Dermis microvascular lymphatic vessel endothelial cell (primary cell): ENCODE results near the gene ENOSF1. TPM values are rescaled to one million over a fixed set of nuclear protein-coding genes. Genes with fewer than 3 reads are reported as not detected.

ENCODE experiments used
- DNase-seq, 2 donors: peaks; one replicate each; pipeline versions ENCODE4 v3.0.0 to v3.0.0-alpha.2; 2010; ENCODE audit warnings: low read depth in 2 of 2
- total RNA-seq: library from RNA; depleted of rRNA; stranded (reverse); fragments of >200 nt; gene quantifications from 2 replicates; pipeline ENCODE4 v1.2.1, GENCODE V29; 2014

ENOSF1 gene
- total RNA-seq, 1 donor from 2014 or later: 19.3 TPM

DNA sequence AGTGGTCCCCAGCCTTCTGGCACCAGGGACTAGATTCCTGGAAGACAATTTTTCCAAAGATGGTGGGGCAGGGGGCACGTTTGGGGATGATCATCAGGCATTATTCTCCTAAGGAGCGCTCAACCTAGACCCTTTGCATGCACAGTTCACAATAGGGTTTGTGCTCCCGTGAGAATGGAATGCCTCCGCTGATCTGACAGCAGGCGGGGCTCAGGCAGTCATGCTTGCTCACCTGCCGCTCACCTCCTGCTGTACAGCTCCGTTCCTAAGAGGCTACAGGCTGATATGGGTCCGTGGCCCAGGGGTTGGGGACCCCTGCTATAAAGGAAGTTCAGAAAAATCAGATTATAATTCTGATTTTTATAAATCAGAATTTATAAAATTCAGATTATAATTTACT is 77.3 kb downstream of the ENOSF1 start:
- DNase-seq: no peak

- DNase-seq: no peak
Measured at GRCh38 chr18:634551-635045, 77.8 kb downstream of the ENOSF1 start.

DNA sequence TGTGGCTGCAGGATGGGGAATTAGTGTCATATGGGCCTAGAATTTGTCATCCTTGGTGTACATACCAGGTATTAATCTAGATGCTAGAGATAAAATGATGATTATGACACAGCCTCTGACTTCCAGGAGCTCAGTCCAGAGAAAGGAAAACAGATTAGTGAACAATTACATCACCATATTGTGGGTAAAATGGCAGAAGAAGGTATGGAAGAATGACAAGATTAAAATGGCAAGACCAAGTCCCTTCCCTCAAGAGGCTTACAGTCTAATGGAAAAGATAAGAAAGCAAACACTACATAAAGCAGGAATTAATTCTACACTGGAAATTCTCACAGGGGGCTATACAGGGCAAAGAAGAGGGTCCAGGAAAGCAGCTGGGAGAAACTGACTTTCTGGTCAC is 80.9 kb downstream of the ENOSF1 start:
- DNase-seq: no peak

DNA sequence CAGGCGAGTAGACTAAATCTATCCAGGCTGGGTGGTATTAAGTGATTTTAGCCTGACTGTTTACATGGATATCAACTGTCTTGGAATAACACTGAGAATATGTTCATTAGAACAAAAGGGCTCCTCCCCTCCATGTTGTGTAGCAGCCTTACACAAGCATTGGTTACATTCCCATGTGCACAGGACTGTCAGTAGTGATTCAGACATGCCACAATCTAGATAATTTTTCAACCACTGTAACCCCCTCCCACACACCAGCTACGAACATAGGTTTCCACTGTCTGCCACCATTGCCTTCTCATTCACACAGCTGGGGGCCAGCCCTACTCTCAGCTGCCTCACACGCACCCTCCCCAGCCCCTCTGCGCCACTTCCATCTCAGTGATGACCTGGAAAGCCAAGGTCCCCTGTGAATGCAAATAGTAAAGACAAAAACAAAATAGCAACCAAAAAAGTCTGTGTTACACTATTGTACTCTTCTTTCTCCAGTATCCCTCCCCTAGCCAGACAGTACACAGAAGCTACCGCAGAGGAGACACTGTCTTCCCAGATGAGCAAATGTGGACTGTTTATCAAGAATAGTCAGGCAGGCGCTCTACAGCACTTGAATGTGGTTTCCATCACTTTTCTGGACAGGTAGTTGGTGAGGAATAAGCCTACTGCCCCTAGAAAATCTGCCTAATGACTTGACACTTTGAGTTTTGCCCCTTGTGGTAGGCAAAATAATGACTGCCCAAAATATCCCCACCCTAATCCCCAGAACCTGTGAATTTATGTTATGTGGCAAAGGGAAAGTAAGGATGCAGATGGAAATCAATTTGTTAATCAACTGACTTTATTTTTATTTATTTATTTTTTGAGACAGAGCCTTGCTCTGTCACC is 82.9 kb downstream of the ENOSF1 start:
- DNase-seq: no peak

DNA sequence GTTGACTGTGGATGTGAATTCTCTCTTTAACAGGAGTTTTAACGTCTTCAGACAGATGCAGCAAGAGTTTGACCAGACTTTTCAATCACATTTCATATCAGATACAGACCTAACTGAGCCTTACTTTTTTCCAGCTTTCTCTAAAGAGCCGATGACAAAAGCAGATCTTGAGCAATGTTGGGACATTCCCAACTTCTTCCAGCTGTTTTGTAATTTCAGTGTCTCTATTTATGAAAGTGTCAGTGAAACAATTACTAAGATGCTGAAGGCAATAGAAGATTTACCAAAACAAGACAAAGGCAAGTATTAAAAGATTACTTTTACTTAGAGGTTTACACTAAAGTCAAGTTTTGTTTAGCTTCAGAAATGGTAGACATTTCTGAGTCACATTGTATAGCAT is 85.2 kb downstream of the ENOSF1 start:
- no peak for DNase-seq

- peak; percentile 72 to 79 for DNase-seq
Measured at GRCh38 chr18:623761-624620, 88.4 kb downstream of the ENOSF1 start.

GRCh38 chr18:622289-622688 is 90.1 kb downstream of the ENOSF1 start:
- DNase-seq: no peak

DNA sequence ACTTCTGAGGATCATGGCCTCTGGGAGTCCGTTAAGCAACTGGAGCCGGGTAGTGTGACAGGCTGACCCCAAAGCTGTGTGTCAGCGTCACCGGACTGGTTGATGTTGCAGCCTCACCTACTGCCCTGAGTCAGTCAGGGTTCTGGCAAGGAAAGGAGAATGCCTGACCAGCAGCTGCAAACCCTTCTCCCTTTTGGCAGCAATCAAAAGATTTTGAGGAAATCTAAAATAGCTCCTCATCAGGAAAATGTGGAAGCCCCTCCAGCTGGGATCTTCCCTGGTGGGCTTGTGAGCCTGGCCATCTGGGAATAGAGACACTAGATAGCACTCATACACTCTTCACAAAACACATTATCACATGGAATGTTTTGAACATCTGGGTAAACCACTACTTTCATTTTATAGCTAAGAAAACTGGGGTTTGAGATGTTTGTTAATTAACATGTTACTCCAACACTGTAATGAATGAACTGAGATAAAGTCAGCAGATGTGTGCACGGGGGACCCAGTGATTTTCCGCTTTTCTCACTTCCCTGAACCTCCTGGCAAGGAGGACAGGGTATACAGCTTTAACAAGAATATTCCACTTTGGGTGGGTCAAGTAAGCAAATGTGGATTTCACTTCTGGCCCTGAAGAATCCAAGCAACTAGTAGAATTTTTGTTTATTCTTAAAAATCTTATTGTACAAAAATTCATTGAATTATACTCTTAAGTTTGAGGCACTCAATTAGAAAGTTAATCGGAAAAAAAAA is 91.0 kb downstream of the ENOSF1 start:
- DNase-seq: no peak

Other genes with a start within 250 kb of the ENOSF1 start
- 33.4 and 110 TPM in 2 replicates for gene COLEC12, start 211.9 kb downstream of the ENOSF1 start, total RNA-seq
- gene CETN1, start 132.2 kb downstream of the ENOSF1 start, total RNA-seq: not detected in 2 replicates
- 0.38 TPM in 1 of 2 replicates, not detected in the other for gene CLUL1, start 115.6 kb downstream of the ENOSF1 start, total RNA-seq
- 27.6 and 33.8 TPM in 2 replicates for gene TYMS, start 55.0 kb downstream of the ENOSF1 start, total RNA-seq
- gene YES1, start 99.6 kb upstream of the ENOSF1 start, total RNA-seq: 149 and 207 TPM in 2 replicates
- not detected in 2 replicates for gene ADCYAP1, start 192.2 kb upstream of the ENOSF1 start, total RNA-seq